Lung microvascular endothelial cell (primary cell): ENCODE results near the gene ZSCAN18. TPM values are rescaled to one million over a fixed set of nuclear protein-coding genes. Genes with fewer than 3 reads are reported as not detected.
A peak's percentile ranks its signal among the peaks of the same experiment; 100 is the strongest.
"Not testable (repeated sequence)": the region's sequence is repeated elsewhere in the genome, so short reads cannot be mapped to it uniquely, and the experiment has no call there.

Experiments
- DNase-seq, 2 donors: peaks; one replicate each; pipeline versions ENCODE4 v3.0.0 to v3.0.0-alpha.2; 2010; ENCODE audit warnings: low read depth in 2 of 2
- total RNA-seq: library from RNA; depleted of rRNA; stranded (reverse); fragments of >200 nt; gene quantifications from 2 replicates; pipeline ENCODE4 v1.2.1, GENCODE V29; 2014

Gene ZSCAN18, protein sequence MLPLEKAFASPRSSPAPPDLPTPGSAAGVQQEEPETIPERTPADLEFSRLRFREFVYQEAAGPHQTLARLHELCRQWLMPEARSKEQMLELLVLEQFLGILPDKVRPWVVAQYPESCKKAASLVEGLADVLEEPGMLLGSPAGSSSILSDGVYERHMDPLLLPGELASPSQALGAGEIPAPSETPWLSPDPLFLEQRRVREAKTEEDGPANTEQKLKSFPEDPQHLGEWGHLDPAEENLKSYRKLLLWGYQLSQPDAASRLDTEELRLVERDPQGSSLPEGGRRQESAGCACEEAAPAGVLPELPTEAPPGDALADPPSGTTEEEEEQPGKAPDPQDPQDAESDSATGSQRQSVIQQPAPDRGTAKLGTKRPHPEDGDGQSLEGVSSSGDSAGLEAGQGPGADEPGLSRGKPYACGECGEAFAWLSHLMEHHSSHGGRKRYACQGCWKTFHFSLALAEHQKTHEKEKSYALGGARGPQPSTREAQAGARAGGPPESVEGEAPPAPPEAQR
- 10.7 and 29.6 TPM in 2 replicates for total RNA-seq

GRCh38 chr19:58097781-58098681 is at the start of gene ZSCAN18:
TSS of gene ZSCAN18 (minus strand) at chr19:58098231. CDS start at chr19:58090267, 7,964 bp downstream.
- peak; percentile 71 to 88 for DNase-seq

GRCh38 chr19:58147475-58147874 is 49.4 kb upstream of the ZSCAN18 start:
- DNase-seq, result not testable (repeated sequence)

- DNase-seq, result no peak
These were observed 47.8 kb upstream of the ZSCAN18 start for GRCh38 chr19:58145849-58146248.

GRCh38 chr19:58134244-58134643 is 36.2 kb upstream of the ZSCAN18 start:
- no peak for DNase-seq

GRCh38 chr19:58129284-58129683 is 31.3 kb upstream of the ZSCAN18 start:
- no peak for DNase-seq

- peak in 1 of 2 donors; percentile 9 for DNase-seq
These were observed 30.1 kb upstream of the ZSCAN18 start for GRCh38 chr19:58128041-58128685.

- DNase-seq, result no peak
These were observed 25.3 kb upstream of the ZSCAN18 start for GRCh38 chr19:58123354-58123753.

DNA sequence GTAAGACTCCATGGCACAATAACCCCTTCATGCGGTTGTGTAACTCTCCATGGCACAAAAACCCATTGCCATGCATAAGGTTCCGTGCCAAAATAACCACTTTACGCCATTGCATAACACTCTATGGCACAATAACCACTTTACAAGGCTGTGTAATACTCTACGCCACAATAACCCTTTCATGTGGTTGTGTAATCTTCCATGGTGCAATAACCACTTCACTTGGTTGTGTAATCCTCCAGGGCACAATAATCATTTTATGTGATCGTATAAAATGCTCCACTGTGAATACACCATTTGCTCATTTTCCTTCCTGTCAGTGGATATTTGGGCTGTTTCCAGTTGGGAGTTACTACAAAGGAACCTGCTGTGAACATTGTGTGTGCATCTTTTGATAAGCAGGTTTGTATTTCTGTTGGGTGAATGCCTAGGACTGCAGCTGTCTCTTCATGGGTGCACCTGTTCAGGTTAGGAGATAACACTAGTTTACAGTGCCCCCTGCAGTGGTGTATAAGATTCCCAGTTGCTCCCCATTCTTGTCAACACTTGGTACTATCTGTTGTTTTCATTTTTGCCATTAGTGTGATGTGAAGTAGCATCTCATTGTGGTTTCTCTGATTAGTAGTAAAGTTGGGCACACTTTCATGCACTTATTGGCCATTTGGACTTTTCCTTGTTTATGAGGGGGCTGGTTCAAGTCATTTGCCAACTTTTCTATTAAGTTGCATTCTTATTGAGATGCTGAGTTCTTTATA is 21.1 kb upstream of the ZSCAN18 start:
- DNase-seq, result no peak

DNA sequence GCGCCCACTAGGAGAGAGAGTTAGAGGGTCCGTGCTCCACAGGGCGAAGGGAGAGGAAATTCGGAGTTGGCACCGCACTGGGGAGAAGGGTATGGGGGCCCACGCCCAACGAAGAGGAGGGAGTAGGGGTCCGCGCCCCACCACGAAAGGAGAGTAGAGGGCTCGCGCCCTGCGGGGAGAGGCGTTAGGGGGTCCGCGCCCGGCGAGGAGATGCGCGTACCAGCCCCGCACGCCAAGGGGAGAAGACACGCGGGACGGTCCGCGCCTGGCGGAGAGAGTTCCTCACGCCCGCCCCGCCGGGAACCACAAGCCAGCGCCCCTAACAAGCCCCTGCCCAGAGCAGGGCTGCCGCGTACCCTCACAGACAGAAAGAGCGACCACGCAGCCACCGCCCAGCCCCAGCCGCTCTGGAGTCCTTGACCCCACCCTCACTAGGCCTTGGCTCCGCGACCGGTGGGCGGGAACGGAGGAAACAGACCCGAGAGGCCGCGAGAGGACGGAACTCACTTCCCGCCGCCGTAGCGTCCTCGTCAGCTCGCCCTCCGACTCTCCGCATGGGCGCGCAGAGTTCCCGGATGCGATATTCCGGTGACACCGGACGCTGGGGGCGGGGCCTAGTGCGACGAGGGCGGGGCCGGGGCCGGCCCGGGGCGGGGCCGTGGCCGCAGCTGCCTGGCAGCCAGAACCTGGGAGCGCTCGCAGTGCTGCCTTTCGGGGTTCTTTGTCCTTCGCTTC is 20.0 kb upstream of the ZSCAN18 start:
- DNase-seq, result no peak

- no peak for DNase-seq
These were observed 10.5 kb upstream of the ZSCAN18 start for GRCh38 chr19:58108546-58108817.

DNA sequence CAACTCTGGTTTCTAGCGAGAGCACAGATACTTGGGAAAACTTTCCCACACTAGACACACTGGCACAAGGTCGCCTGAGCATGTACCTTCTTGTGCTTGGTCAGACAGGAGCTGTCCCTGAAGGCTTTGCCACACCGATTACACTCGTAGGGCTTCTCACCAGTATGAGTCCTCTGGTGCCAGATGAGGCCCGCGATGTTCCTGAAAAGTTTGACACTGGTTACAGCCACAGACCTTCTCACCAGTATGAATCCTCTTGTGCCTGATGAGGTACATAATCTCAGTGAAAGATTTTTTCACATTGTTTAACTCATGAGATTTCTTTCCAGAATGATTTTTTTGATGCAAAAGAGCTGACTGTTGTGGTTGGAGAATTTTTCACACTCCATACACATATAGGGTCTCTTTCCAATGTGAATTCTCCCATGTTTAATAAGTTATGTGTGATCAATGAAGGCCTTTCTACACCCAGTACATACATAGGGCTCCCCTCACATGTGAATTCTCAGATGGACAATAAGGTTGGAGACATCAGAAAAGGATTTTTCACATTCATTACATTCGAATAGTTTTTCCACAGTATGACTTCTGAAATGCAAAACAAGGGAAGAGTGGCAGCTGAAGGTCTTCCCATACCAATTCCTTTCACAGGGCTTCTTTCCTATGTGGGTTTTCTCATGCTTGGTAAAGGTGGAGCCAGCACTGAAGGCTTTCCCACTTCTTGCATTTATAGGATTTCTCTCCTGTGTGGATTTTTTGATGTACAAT is 9.9 kb upstream of the ZSCAN18 start:
- no peak for DNase-seq

DNA sequence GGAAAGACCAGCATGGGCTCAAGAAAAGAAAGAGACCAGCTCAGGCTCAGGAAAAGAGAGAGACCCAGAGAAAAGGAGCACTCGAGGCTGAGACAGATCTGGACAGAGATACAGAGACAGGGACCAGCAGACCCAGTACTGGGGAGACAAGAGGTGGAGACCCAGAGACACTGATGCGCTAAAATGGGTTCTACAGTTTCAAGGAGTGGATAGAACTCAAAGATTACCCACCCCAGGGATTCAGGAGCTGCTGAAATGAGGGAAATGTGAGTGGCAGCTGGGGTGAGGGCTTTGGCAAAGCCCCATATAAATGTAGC is 609 bp upstream of the ZSCAN18 start:
- no peak for DNase-seq

- DNase-seq, result no peak
These were observed 682 bp downstream of the ZSCAN18 start for GRCh38 chr19:58097349-58097748.

DNA sequence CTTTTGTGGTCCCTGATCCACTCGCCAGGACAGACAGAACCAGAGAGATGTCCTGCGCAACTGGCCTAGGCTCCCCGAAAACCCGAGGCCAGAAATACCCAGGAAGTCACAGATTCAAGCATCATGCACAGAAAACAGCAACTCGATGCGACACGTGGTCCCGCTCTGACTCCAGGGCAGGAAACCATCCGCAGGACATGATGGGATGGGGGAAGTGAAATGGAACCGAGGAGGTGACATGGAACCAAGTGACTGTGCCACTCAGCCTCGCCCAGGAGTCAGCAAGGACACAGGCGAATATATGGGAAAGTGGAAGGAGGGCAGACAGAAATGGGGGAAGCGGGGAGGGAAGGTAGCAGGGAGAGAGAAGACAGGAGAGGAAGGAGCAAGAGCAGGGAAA is 1.1 kb downstream of the ZSCAN18 start:
- DNase-seq, result no peak

DNA sequence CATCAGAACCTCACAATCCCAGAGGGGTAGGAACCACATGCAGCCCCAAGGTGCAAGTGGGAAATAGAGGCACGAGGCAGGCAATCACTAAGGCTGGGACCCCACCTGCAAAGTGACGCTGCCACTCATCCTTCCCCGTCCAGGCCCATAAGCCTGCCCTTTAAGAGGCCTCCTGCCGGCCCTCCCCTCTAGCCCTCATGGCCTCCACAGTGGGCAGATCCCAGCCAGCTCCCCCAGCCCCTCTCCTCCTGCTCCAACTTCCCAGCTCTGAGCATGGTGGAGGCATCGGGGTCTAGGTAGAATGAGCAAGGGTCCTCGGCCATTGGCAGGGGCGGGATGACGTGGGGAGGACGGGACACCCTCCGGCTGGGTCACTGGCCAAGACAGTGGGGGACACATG is 2.7 kb downstream of the ZSCAN18 start:
- no peak for DNase-seq

DNA sequence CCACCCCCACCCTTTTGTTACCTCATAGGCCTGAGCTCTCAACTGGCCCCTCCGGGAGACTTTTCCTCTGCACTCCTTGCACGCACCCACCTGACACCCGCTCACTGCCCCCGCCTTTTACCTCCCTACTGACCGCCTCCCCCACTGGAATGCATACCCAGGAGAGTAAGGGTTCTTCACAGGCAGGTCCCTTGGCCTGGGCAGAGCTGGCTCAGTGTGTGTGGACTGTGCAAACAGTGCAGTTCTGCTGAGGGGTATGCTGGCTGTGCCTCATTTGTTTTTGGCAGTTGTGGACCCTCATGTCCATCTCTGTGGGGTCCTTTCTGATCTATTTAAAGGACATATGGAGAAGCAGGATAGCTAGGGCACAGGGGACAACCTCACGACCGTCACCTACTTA is 5.0 kb downstream of the ZSCAN18 start:
- DNase-seq, result no peak

GRCh38 chr19:58091251-58091995 is 6.6 kb downstream of the ZSCAN18 start:
- no peak for DNase-seq

- no peak for DNase-seq
These were observed 8.2 kb downstream of the ZSCAN18 start for GRCh38 chr19:58089846-58090245.

DNA sequence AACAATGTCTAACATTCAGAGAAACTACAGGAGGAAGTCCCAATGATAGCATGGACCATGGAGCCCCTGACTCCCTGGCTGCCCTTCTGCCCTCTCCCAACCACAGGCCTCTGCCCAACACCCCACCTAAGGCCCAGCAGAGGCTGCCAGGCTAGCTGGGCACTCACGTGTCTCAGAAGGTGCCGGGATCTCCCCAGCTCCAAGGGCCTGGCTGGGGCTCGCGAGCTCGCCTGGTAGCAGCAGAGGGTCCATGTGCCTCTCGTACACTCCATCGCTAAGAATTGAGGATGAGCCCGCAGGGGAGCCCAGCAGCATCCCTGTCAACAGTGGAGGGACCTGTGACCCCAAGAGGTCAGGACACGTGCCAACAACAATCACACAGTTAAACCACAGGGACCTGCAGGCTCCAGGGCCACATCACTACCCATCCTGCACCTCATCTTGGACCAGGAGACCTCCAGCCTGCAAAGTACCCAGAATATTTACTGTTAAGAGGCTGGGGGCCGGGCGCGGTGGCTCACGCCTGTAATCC is 9.4 kb downstream of the ZSCAN18 start:
- no peak for DNase-seq
